Vagina (tissue), 2 donors: ENCODE measurements around the gene RAPGEFL1.

Experiments used
- CTCF ChIP-seq, 3 experiments: fragments of 450-650 bp in 2 of 3; fragments of 200-600 bp in 1 of 3; sonication (generic) in 1 of 3; IDR thresholded peaks; one replicate each; pipeline ENCODE4 v1.5.1; 2017 to 2019; ENCODE audit warnings: antibody characterized with exemption in 3 of 3, mild to moderate bottlenecking in 2 of 3, moderate library complexity in 2 of 3
- POLR2AphosphoS5 ChIP-seq, 2 donors: sonication (generic); formaldehyde crosslinking; IDR thresholded peaks; one replicate each; pipeline ENCODE4 v1.9.0; 2017; ENCODE audit warnings: antibody characterized with exemption in 2 of 2, mild to moderate bottlenecking in 2 of 2, low read depth in 1 of 2; ENCODE audit not compliant: insufficient read depth in 1 of 2

- no peak for TF ChIP-seq POLR2AphosphoS5 (IDR thresholded peaks at IDR 0.05; ENCODE audit: insufficient read depth in 1 of 2, low read depth in 1 of 2)
- no peak for TF ChIP-seq CTCF (IDR thresholded peaks at IDR 0.05)
These were observed 42.5 kb downstream of the RAPGEFL1 start for GRCh38 chr17:40219594-40220338.
